T-helper 2 cell treated with Interferon-gamma antibody and Interleukin-4, amounts not matched to agents 5 μg/mL and 100 μg/mL, for 36 hours (primary cell): Measurements from ENCODE around the gene SLC9A3.

Experiments
- DNase-seq: peaks from one replicate; pipeline ENCODE4 v3.0.0; 2021; ENCODE audit warnings: low spot score
- H3K27ac Mint-ChIP-seq: one replicate; pipeline ENCODE4 v1.8.0; 2021; ENCODE audit warnings: mild to moderate bottlenecking, mixed read lengths
- H3K27me3 Mint-ChIP-seq: one replicate; pipeline ENCODE4 v1.8.0; 2021; ENCODE audit warnings: low read depth, mixed read lengths
- H3K36me3 Mint-ChIP-seq: one replicate; pipeline ENCODE4 v1.8.0; 2021; ENCODE audit warnings: low read depth, mixed read lengths
- H3K4me1 Mint-ChIP-seq: one replicate; pipeline ENCODE4 v1.8.0; 2021; ENCODE audit warnings: low read depth, mixed read lengths
- H3K4me3 Mint-ChIP-seq: one replicate; pipeline ENCODE4 v1.8.0; 2022; ENCODE audit warnings: mild to moderate bottlenecking, moderate library complexity, mixed read lengths
- H3K9me3 Mint-ChIP-seq: one replicate; pipeline ENCODE4 v1.8.0; 2021; ENCODE audit warnings: mixed read lengths

SLC9A3 gene

DNA sequence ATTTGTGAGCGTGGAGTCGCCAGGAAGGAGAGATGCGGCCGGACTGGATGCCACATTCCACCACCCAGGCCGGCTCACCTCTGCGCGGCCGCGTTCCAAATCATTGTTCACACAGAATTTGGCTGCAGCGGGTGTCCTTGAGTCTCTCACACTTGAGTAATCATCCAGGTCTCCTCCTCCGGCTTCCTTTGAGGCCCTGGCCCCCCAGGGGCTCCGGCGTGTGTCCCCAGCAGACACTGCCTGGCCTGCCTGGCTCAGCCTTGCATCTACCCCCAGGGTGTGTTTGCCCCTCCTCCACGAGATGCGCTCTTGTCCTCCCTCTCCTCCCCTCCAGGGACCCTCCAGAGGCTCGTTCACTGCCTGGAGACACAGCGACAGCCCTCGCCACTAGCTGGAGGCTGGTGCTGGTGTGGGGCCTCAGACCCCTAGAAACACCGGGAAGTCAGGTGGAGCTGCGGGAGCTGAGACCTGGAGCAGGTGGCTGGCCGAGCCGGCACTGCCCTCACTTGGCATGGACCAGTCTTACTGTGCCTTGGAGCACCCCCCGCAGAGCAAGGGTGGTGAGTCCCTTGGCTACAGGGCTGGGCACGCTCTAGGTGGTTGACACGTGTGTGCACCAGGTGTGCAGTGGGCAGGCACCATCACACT, 7.0 kb upstream of the SLC9A3 start:
- Mint-ChIP-seq H3K9me3 (no peaks in the 10 kb centered on the region), H3K4me1 (peaks cover 31% of the 10 kb centered on the region), H3K27ac (no peak overlapping the region), H3K27me3 (peaks cover 44% of the 10 kb centered on the region), H3K4me3 (no peak overlapping the region), H3K36me3 (no peaks in the 10 kb centered on the region)
- no peak for DNase-seq

DNA sequence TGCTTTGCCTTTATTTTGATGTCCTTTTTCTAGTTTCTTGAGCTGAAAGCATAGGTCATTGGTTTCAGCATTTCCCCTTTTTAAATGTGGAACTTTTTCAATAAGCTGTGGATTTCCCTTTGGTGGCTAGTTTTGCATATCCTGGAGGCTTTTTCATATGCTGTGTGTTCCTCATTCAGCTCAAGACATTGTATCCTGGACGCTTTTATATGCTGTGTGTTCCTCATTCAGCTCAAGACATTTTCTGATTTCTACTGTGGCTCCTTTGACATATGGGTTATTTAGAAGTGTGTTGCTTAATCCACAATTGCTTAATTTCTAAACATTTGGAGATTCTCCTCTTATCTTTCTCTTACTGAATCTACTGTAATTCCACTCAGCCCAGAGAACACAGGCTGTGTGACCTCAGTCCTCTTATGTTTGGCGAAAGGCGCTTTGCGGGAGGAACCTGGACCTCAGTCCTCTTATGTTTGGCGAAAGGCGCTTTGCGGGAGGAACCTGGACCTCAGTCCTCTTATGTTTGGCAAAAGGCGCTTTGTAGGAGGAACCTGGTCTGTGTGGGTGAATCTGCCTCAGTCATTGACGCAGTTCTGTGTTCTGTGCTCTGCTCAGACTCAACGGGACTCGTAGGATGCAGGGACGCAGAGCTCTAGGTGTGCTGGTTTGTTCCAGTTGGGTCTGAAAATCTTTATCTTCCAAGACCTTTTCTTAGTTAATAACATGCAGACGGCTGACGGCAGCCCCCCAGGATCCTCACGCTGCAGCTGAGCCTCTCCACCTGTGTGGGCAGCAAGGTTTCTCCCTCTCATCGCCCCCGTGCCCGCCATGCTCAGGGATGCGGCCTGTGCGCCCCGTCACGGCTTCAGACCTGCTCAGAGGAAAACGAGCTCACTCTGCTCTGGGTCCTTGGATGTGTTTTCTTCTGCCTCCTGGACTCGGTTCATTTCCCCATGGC, 6.0 kb upstream of the SLC9A3 start:
- no peaks in the 10 kb centered on the region for H3K36me3 Mint-ChIP-seq
- no peak for DNase-seq
- H3K27me3 Mint-ChIP-seq: peaks cover 52% of the 10 kb centered on the region
- peak overlapping the region; percentile 32 for H3K4me3 Mint-ChIP-seq
- H3K4me1 Mint-ChIP-seq: peaks cover 33% of the 10 kb centered on the region
- H3K9me3 Mint-ChIP-seq: no peaks in the 10 kb centered on the region
- peak overlapping the region; percentile 35 for H3K27ac Mint-ChIP-seq

DNA sequence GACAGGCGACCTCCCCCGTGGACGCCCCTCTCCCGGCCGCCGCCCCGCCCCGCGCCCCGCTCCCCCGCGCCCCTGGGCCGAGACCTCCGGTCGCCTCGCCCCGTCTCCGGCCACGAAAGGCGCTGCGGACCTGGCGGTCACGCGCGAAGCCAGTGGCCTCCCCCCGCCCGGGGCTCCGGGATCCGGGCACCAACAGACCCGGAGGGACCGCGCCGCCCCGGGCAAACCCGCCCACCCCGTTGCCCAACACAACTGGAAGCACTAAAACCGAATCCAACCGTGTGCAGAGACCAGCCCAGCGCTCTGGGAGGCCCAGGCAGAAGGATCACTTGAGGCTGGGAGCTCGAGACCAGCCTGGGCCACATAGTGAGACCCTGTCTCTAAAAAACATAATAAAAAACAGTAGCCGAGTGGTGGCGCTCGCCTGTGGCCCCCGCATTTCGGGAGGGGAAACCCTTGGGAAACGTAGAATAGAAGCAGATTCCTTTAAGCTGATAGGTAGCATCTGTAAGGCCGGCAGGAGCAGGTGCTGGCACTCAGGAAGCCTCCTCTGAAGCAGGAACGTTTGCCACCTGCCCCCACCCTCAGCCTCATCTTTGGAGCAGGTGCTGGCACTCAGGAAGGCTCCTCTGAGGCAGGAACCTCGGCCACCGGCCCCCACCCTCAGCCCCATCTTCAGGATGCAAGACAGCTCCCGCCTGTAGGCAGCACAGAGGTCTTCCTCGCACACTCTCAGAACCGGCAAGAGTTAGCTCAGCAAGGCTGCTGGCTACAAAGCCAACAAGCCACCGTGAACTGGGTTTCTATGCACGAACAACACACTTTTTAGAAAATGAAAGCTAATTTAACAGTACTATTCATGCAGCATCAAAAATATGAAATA, 4.6 kb upstream of the SLC9A3 start:
- DNase-seq: no peak
- Mint-ChIP-seq H3K9me3 (no peaks in the 10 kb centered on the region), H3K36me3 (no peaks in the 10 kb centered on the region), H3K4me1 (peaks cover 37% of the 10 kb centered on the region), H3K27ac (peak overlapping the region; percentile 55), H3K4me3 (peak overlapping the region; percentile 71), H3K27me3 (peaks cover 59% of the 10 kb centered on the region)

DNA sequence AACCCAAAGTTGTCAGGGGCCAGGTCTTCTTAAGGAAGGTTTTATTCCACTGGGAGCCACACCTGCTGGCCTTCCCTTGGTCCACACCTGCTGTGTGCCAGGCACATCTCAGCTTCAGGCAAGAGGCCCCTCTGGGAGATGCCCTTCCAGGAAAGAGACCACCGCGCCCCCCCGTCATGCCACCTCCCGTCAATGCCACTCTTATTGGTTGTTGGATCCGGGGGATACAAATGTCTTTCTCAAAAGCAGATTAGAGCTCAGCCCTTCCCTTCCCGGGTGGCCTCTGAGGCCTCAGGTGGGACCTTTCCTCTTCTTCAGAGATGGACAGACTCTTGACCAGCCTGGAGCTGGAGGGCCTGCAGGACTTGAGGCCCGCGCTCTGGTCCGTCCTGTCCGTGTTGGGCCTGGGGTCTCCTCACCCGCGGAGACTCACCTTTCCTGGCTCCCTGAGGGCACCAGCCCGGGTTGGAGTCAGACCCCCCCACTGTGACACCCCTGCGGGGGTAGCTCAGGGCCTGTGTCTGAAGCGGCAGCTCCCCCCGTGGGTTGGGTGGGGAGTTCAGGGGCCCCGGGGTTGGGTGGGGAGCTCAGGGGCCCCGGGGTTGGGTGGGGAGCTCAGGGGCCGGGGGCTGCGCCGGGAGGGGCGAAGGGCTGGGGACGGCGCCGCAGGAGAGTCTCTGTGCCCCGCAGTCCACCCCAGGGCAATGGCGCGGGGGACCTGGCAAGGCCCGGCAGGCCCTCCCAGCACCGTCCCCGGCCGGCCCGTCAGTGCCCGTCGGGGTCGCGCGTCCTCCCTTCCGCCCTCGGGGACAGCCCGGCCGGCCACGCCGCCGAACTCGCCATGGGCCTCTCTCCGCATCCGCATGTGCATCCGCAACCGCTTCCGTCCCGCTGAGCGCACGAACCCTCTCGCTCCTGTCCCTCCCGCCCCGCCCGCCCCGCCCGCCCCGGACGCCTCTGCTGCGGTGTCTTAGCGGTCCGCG, 3.7 kb upstream of the SLC9A3 start:
- DNase-seq: peak; percentile 41
- Mint-ChIP-seq H3K27ac (peak overlapping the region; percentile 73), H3K27me3 (peaks cover 65% of the 10 kb centered on the region), H3K36me3 (no peaks in the 10 kb centered on the region), H3K4me3 (peak overlapping the region; percentile 73), H3K4me1 (peaks cover 37% of the 10 kb centered on the region), H3K9me3 (no peaks in the 10 kb centered on the region)

DNA sequence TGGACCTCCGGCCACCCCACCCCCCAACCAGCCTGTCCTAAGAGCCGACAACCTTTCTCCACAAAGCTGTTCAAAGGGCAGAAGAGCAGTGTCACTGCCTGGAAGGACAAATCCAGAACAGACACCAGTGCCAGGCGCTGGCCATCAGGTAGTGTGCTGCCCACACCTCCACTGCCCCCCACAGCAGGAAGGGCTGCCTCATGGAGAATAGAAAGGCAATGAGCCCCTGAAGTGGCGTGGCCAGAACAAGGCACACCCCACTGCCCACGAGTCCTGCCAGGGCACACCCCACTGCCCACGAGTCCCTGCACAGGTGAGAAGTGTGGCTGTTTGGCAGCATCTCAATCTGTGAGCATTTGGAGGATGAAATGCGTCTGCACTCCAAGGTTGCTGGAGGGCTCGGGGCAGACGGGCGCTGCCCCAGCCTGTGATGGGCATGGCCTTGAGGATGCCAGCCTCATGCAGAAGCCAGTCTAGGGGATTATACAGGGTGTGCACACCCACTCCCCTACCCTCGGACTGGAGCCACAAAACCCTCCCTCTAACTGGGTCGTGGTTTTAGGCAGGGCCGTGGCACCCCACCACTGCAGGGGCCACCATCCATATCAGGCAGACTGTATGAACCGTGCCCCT, 2.3 kb upstream of the SLC9A3 start:
- no peak overlapping the region for H3K27ac Mint-ChIP-seq
- H3K4me3 Mint-ChIP-seq: peak overlapping the region; percentile 73
- H3K4me1 Mint-ChIP-seq: peaks cover 37% of the 10 kb centered on the region
- H3K27me3 Mint-ChIP-seq: peaks cover 73% of the 10 kb centered on the region
- no peaks in the 10 kb centered on the region for H3K9me3 Mint-ChIP-seq
- DNase-seq: no peak
- no peaks in the 10 kb centered on the region for H3K36me3 Mint-ChIP-seq

DNA sequence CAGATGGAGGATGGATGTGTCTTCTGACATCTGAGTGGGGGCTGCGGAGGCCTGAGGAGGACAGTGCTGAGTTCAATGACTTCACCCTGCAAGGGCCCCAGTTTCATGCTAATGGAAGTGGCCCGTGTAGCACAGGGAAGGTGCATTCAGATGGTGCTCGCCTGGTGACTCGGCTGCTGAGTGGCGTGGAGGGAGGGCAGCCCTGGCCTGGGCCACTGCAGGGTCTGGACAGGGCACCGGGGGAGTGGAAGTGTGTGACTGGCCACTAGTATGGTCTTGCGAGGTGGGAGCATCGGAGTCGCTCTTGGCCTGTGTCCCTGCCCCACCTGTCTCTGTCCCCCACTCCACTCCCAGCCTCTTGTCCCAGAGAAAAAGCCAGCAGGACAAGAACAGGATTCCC, 1.7 kb upstream of the SLC9A3 start:
- peaks cover 74% of the 10 kb centered on the region for H3K27me3 Mint-ChIP-seq
- H3K4me3 Mint-ChIP-seq: no peak overlapping the region
- DNase-seq: no peak
- no peaks in the 10 kb centered on the region for H3K9me3 Mint-ChIP-seq
- no peak overlapping the region for H3K27ac Mint-ChIP-seq
- peaks cover 37% of the 10 kb centered on the region for H3K4me1 Mint-ChIP-seq
- H3K36me3 Mint-ChIP-seq: no peaks in the 10 kb centered on the region

DNA sequence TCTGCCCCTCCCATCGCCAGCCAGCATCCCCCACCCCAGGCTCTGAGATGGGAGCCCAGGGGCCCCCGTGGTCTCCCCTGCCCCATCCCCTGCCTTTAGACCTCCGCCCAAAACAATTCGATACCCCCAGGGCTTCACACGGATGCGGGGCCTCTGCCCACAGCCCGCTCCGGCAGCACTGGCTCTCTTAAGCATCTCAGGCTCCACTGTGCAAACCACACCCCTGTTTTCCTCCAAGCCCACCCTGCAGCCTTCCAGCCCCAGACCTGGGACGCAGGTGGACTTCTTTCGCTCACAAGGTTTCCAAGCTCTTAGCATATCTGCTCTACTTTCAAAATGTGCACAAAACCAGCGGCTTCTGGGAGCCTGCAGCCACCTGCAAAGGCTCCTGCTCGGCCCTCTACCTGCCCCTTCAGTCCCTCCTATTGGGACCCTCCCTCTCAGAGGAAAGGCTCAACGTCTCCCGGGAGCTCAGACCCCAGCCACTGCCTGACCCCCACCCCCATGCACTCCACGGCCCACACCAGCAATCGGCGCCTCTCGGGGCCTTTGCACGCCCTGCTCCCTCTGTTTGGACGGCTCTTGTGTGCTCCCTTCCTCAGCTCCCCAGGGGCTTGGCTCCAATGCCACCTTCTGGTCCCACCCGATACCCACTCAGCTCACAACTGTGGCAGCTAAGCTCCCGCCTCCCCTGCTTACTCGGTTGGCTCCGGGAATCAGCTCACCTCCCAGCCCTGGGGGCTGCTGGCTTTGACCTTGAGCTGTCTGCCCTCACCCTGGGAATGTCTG, 918 bp upstream of the SLC9A3 start:
- no peak for DNase-seq
- H3K9me3 Mint-ChIP-seq: no peaks in the 10 kb centered on the region
- peak overlapping the region; percentile 36 for H3K27ac Mint-ChIP-seq
- peaks cover 32% of the 10 kb centered on the region for H3K4me1 Mint-ChIP-seq
- H3K4me3 Mint-ChIP-seq: peak overlapping the region; percentile 46
- no peaks in the 10 kb centered on the region for H3K36me3 Mint-ChIP-seq
- peaks cover 66% of the 10 kb centered on the region for H3K27me3 Mint-ChIP-seq

DNA sequence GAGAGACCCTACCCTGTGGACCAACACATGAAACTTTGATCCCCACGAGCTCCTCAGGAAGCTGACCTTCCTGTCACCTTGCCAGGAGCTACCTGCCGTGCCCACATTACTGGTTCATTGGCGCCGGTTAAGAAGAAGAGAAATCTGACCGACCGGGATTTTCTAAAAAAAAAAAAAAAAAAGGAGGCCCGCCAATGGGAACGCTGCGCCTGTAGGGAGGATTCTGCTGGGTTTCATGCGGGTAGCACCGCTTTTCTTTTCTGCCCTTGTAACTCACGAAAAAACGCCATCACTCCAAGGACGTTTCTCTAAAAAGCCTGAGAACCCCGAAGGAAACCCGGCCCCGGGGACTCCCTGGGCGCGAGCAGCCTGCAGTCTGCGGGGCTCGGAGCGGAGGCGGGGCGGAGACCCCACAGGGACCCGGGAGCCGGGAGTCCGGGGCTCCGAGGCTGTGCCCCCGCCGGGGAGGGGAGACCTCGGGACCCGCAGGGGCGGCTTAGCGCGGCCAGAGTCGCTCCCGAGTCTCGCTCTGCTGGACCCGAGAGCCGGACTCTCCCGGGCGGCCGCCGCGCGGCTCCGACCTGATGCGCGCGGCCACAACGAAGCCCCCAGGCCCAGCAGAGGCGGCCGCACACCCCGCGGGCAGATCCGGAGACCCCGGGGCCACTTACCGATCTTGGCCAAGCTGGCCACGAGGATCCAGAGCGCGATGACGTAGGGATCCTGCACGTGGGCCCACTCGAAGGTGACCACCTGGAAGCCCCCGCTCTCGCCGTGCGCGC, 617 bp downstream of the SLC9A3 start:
- Mint-ChIP-seq H3K27me3 (peaks cover 53% of the 10 kb centered on the region), H3K4me3 (no peak overlapping the region), H3K36me3 (no peaks in the 10 kb centered on the region), H3K9me3 (no peaks in the 10 kb centered on the region), H3K4me1 (peaks cover 20% of the 10 kb centered on the region), H3K27ac (no peak overlapping the region)
- no peak for DNase-seq

DNA sequence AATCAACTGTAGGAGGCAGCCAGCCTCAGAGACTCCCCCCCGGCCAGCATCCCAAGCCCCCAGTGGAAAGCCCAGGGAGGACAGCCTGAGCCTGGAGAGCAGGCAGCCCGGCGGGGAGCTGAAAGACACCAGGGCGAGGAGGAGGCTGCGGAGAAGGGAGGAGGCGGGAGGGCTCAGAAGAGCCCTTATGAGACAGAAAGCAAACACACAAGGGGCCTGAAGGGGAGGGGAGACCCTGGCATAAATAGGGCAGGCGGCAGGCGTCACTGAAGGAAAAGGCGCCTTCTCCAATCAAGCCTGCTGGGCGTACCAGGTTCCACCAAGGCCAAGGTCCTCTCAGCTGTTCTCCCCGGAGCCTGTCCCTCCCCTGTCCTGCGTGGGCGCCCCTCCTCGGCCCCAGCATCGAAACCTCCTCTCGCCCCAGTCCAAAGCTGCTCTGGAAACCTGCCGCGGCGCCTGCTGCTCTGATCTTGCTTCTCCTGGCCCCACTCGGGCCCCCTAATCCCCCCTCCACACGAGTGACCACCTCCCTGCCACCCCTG, 1.3 kb downstream of the SLC9A3 start:
- Mint-ChIP-seq H3K4me1 (peaks cover 20% of the 10 kb centered on the region), H3K27ac (no peak overlapping the region), H3K27me3 (peaks cover 53% of the 10 kb centered on the region), H3K9me3 (no peaks in the 10 kb centered on the region), H3K36me3 (no peaks in the 10 kb centered on the region), H3K4me3 (no peak overlapping the region)
- no peak for DNase-seq

DNA sequence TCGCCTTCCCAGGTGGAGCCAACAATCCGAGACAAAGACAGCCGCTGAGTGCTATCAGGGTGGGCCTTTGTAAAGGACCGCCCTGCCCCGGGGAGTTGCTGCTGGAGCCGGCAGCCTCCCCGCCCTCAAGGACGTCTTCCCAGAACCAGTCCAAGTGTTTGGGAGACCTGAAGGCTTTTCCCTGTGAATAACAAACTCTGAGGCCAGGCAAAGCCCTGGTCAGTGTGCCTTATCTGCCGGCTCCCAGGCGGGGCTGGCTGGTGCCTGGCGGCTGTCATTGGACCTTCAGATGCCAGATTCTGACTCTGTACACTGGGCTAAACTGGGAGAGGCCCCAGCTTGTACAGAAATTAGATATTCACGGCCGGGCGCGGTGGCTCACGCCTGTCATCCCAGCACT, 2.1 kb downstream of the SLC9A3 start:
- peaks cover 49% of the 10 kb centered on the region for H3K27me3 Mint-ChIP-seq
- DNase-seq: no peak
- H3K36me3 Mint-ChIP-seq: no peaks in the 10 kb centered on the region
- H3K27ac Mint-ChIP-seq: no peak overlapping the region
- H3K4me3 Mint-ChIP-seq: no peak overlapping the region
- H3K9me3 Mint-ChIP-seq: no peaks in the 10 kb centered on the region
- H3K4me1 Mint-ChIP-seq: peaks cover 13% of the 10 kb centered on the region

DNA sequence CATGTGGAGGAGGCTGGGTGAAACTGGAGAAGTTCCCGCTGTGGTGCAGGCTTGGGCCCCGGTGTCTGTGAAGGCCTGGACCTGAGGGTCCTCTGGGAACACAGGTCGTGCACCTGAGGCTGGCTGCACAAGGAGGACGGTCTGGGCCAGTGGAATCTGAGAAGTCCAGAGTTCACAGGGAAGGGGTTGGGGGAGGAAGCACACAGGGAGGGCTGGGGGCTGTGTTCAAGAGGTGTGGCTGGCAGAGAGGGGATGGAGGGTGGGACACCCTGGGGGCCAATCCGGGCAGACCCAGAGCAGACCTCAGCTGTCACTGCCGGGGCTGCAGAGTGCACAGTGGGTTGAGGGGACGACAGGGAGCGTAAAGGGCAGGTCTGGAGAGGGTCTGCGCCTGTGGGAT, 2.6 kb downstream of the SLC9A3 start:
- H3K4me3 Mint-ChIP-seq: no peak overlapping the region
- H3K36me3 Mint-ChIP-seq: no peaks in the 10 kb centered on the region
- no peaks in the 10 kb centered on the region for H3K9me3 Mint-ChIP-seq
- no peak for DNase-seq
- no peak overlapping the region for H3K27ac Mint-ChIP-seq
- peaks cover 9% of the 10 kb centered on the region for H3K4me1 Mint-ChIP-seq
- H3K27me3 Mint-ChIP-seq: peaks cover 46% of the 10 kb centered on the region
